Caki2 (cell line): ENCODE results near the gene MRPL23. TPM values are rescaled to one million over a fixed set of nuclear protein-coding genes. Genes with fewer than 3 reads are reported as not detected.

ENCODE experiments used
- total RNA-seq: library from RNA; depleted of rRNA; stranded (reverse); fragments of >200 nt; shearing (Covaris generic); gene quantifications from 2 replicates; pipeline ENCODE4 v1.2.3, GENCODE V29; 2014; ENCODE audit warnings: low replicate concordance; rRNA removed

Gene MRPL23
- total RNA-seq, 1 experiment from 2014 or later = 211 TPM

Other genes with a start within 250 kb of the MRPL23 start
- gene IFITM10, start 196.7 kb upstream of the MRPL23 start, total RNA-seq = 0.55 and 2.7 TPM in 2 replicates
- 1,431 and 1,654 TPM in 2 replicates for gene CTSD, start 183.4 kb upstream of the MRPL23 start, total RNA-seq
- not detected in 2 replicates for gene SYT8, start 112.3 kb upstream of the MRPL23 start, total RNA-seq
- gene TNNI2, start 108.4 kb upstream of the MRPL23 start, total RNA-seq = not detected in 2 replicates
- not detected in 2 replicates for gene LSP1, start 94.2 kb upstream of the MRPL23 start, total RNA-seq
- not detected in 2 replicates for gene PRR33, start 55.4 kb upstream of the MRPL23 start, total RNA-seq
- not detected in 2 replicates for gene TNNT3, start 27.6 kb upstream of the MRPL23 start, total RNA-seq
- gene H19, start 50.5 kb downstream of the MRPL23 start, total RNA-seq = 5.6 and 9.3 TPM in 2 replicates
- gene IGF2, start 192.1 kb downstream of the MRPL23 start, total RNA-seq = 2.3 and 5.6 TPM in 2 replicates
- gene INS, start 213.9 kb downstream of the MRPL23 start, total RNA-seq = not detected in 2 replicates
- gene TH, start 224.5 kb downstream of the MRPL23 start, total RNA-seq = not detected in 2 replicates